ENCODE data around the gene PCDHGB6.
"Not testable (repeated sequence)": the region's sequence is repeated elsewhere in the genome, so short reads cannot be mapped to it uniquely, and the experiment has no call there.

PCDHGB6 gene

DNA sequence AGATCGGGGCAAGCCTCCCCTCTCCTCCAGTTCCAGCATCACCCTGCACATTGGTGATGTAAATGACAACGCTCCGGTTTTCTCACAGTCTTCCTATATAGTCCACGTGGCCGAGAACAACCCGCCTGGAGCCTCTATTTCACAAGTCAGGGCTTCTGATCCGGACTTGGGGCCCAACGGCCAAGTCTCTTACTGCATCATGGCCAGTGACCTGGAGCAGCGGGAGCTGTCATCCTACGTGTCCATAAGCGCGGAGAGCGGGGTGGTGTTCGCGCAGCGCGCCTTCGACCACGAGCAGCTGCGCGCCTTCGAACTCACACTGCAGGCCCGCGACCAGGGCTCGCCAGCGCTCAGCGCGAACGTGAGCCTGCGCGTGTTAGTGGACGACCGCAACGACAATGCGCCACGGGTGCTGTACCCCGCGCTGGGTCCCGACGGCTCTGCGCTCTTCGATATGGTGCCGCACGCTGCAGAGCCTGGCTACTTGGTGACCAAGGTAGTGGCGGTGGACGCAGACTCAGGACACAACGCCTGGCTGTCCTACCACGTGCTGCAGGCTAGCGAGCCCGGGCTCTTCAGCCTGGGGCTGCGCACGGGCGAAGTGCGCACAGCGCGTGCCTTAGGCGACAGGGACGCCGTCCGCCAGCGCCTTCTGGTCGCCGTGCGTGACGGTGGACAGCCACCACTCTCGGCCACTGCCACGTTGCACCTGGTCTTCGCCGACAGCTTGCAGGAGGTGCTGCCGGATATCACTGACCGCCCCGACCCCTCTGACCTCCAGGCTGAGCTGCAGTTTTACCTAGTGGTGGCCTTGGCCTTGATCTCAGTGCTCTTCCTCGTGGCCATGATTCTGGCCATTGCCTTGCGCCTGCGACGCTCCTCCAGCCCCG is 18.4 kb upstream of the PCDHGB6 start:
- no peak for DNase-seq

GRCh38 chr5:141392429-141393198 is 15.2 kb upstream of the PCDHGB6 start, which contains the start of gene PCDHGA8:
PCDHGA8 (plus strand) TSS chr5:141392633; CDS start chr5:141392814, 181 bp downstream.
- no peak for DNase-seq

- DNase-seq: no peak
Observed at GRCh38 chr5:141393267-141393666, 14.6 kb upstream of the PCDHGB6 start.

DNA sequence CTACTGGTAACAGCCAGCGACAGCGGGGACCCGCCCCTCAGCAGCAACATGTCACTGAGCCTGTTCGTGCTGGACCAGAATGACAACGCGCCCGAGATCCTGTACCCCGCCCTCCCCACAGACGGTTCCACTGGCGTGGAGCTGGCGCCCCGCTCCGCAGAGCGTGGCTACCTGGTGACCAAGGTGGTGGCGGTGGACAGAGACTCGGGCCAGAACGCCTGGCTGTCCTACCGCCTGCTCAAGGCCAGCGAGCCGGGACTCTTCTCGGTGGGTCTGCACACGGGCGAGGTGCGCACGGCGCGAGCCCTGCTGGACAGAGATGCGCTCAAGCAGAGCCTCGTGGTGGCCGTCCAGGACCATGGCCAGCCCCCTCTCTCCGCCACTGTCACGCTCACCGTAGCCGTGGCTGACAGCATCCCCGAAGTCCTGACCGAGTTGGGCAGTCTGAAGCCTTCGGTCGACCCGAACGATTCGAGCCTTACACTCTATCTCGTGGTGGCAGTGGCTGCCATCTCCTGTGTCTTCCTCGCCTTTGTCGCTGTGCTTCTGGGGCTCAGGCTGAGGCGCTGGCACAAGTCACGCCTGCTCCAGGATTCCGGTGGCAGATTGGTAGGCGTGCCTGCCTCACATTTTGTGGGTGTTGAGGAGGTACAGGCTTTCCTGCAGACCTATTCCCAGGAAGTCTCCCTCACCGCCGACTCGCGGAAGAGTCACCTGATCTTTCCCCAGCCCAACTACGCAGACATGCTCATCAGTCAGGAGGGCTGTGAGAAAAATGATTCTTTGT is 13.2 kb upstream of the PCDHGB6 start:
- not testable (repeated sequence) for DNase-seq

DNA sequence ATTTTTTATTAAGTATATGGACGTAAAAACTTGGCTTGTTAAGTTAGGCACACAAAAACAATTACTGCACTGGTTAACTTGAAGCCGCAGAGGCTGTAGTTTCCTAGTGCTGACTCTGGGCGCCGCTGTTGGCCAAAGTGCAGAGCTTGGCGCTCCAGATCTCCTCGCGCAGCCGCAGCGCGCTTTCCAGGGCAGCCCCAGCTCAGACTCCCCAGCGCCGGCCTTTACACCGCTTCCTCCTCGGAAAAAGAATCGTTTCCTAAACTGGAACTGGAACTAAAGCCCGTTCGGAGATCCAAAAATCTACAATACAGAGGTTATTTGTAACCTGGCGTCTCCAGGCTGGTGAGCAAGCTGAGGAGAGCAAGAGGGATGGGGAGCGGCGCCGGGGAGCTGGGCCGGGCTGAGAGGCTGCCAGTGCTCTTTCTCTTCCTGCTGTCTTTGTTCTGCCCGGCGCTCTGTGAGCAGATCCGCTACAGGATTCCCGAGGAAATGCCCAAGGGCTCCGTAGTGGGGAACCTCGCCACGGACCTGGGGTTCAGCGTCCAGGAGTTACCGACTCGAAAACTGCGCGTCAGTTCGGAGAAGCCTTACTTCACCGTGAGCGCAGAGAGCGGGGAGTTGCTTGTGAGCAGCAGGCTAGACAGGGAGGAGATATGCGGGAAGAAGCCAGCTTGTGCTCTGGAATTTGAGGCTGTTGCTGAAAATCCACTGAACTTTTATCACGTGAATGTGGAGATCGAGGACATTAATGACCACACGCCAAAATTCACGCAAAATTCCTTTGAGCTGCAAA is 9.9 kb upstream of the PCDHGB6 start, which contains the start of gene PCDHGB5:
Gene PCDHGB5 (plus strand): TSS at position 192 of the 796 bp plus-strand sequence. CDS start 181 bp downstream, at position 373.
- not testable (repeated sequence) for DNase-seq

GRCh38 chr5:141398608-141399007 is 9.2 kb upstream of the PCDHGB6 start:
- no peak for DNase-seq

DNA sequence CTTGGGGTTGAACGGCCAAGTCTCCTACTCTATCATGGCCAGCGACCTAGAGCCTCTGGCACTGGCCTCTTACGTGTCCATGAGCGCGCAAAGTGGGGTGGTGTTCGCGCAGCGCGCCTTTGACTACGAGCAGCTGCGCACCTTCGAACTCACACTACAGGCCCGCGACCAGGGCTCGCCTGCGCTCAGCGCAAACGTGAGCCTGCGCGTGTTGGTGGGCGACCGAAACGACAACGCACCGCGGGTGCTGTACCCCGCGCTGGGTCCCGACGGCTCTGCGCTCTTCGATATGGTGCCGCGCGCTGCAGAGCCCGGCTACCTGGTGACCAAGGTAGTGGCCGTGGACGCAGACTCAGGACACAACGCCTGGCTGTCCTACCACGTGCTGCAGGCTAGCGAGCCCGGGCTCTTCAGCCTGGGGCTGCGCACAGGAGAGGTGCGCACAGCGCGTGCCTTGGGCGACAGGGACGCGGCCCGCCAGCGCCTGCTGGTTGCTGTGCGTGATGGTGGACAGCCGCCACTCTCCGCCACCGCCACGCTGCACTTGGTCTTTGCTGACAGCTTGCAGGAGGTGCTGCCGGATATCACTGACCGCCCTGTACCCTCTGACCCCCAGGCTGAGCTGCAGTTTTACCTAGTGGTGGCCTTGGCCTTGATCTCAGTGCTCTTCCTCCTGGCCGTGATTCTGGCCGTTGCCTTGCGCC is 8.1 kb upstream of the PCDHGB6 start:
- no peak for DNase-seq

GRCh38 chr5:141402553-141403243 is 5.1 kb upstream of the PCDHGB6 start, which contains the start of gene PCDHGA9:
PCDHGA9 (plus strand) TSS chr5:141402778; CDS start chr5:141402953, 175 bp downstream.
- DNase-seq: no peak

DNA sequence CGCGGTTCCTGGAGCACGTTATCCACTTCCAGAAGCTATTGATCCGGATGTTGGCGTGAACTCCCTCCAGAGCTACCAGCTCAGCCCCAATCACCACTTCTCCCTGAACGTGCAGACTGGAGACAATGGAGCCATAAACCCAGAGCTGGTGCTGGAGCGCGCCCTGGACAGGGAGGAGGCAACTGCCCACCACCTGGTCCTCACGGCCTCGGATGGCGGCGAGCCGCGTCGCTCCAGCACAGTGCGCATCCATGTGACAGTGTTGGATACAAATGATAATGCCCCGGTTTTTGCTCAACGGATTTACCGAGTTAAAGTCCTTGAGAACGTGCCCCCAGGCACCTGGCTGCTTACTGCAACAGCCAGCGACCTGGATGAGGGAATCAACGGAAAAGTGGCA is 4.4 kb upstream of the PCDHGB6 start:
- no peak for DNase-seq

DNA sequence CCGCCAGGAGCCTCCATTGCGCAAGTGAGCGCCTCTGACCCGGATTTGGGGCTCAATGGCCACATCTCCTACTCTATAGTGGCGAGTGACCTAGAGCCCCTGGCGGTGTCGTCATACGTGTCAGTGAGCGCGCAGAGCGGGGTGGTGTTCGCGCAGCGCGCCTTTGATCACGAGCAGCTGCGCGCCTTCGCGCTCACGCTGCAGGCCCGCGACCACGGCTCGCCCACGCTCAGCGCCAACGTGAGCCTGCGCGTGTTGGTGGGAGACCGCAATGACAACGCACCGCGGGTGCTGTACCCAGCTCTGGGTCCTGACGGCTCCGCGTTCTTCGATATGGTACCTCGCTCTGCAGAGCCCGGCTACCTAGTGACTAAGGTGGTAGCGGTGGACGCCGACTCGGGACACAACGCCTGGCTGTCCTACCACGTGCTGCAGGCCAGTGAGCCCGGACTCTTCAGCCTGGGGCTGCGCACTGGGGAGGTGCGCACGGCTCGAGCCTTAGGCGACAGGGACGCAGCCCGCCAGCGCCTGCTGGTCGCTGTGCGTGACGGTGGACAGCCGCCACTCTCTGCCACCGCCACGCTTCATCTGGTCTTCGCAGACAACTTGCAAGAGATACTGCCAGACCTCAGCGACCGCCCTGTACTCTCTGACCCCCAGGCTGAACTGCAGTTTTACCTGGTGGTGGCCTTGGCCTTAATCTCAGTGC is 1.9 kb downstream of the PCDHGB6 start:
- no peak for DNase-seq

GRCh38 chr5:141411575-141411974 is 3.8 kb downstream of the PCDHGB6 start:
- DNase-seq: no peak

GRCh38 chr5:141412854-141413539 is 5.2 kb downstream of the PCDHGB6 start, which contains the start of gene PCDHGA10:
PCDHGA10 (plus strand) TSS chr5:141412987; CDS start chr5:141413176, 189 bp downstream.
- DNase-seq: no peak

DNA sequence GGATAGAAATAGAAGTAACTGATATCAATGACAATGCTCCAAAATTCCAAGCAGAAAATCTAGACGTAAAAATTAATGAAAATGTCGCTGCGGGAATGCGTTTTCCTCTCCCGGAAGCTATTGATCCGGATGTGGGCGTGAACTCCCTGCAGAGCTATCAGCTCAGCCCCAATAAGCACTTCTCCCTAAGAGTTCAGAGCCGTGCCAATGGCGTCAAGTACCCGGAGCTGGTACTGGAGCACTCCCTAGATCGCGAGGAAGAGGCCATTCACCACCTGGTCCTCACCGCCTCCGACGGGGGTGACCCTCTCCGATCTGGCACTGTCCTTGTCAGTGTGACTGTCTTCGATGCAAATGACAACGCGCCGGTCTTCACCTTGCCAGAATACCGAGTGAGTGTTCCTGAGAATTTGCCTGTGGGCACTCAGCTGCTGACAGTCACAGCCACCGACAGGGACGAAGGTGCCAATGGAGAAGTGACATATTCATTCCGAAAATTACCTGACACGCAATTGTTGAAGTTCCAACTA is 5.8 kb downstream of the PCDHGB6 start:
- no peak for DNase-seq

DNA sequence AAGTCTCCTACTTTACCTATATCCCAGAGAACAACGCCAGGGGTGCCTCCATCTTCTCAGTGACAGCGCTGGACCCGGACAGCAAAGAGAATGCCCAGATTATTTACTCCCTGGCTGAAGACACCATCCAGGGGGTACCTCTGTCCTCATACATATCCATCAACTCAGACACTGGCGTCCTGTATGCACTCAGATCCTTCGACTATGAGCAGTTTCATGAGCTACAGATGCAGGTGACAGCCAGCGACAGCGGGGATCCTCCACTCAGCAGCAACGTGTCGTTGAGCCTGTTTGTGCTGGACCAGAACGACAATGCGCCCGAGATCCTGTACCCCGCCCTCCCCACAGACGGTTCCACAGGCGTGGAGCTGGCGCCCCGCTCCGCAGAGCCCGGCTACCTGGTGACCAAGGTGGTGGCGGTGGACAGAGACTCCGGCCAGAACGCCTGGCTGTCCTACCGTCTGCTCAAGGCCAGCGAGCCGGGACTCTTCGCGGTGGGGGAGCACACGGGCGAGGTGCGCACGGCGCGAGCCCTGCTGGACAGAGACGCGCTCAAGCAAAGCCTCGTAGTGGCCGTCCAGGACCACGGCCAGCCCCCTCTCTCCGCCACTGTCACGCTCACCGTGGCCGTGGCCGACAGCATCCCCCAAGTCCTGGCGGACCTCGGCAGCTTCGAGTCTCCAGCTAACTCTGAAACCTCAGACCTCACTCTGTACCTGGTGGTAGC is 6.9 kb downstream of the PCDHGB6 start:
- not testable (repeated sequence) for DNase-seq

GRCh38 chr5:141415275-141415618 is 7.4 kb downstream of the PCDHGB6 start:
- DNase-seq: not testable (repeated sequence)

- peak; percentile 58 to 73 for DNase-seq
Observed at GRCh38 chr5:141417494-141418172, 9.8 kb downstream of the PCDHGB6 start, which contains the start of gene PCDHGB7. PCDHGB7 (plus strand) TSS chr5:141417677; CDS start chr5:141417860, 183 bp downstream.

Measured in NCI-H2081 (cell line).